Mucosa of descending colon (tissue), 3 donors: Measurements from ENCODE around the gene C19orf44. TPM values are rescaled to one million over a fixed set of nuclear protein-coding genes. Genes with fewer than 3 reads are reported as not detected.
A peak's percentile ranks its signal among the peaks of the same experiment; 100 is the strongest.
"Not testable (repeated sequence)": the region's sequence is repeated elsewhere in the genome, so short reads cannot be mapped to it uniquely, and the experiment has no call there.

ENCODE experiments used
- ATAC-seq: fragments of 200-7000 bp; cut with Tn5 transposase; one replicate; pipeline ENCODE4 v1.9.1; 2020; ENCODE audit warnings: mild to moderate bottlenecking, moderate library complexity
- DNase-seq, 3 donors: peaks; one replicate each; pipeline ENCODE4 v3.0.0-alpha.2; 2020
- H3K36me3 ChIP-seq: fragments of 200-600 bp; one replicate; pipeline ENCODE4 v1.8.0; 2021; ENCODE audit warnings: low read depth, mild to moderate bottlenecking
- H3K4me1 ChIP-seq: fragments of 200-600 bp; one replicate; pipeline ENCODE4 v1.8.0; 2021; ENCODE audit warnings: low read depth, mild to moderate bottlenecking
- H3K4me3 ChIP-seq: fragments of 200-600 bp; one replicate; pipeline ENCODE4 v1.8.0; 2021; ENCODE audit warnings: mild to moderate bottlenecking
- H3K9me3 ChIP-seq: fragments of 200-600 bp; one replicate; pipeline ENCODE4 v1.8.0; 2021; ENCODE audit warnings: mild to moderate bottlenecking
- CTCF ChIP-seq: fragments of 200-600 bp; IDR thresholded peaks from one replicate; pipeline ENCODE4 v1.8.0; 2022; ENCODE audit warnings: antibody characterized with exemption, mild to moderate bottlenecking
- intact Hi-C, 2 donors: fragments of 100-400 bp; cut with DNase I in 1 of 2; cut with micrococcal nuclease in 1 of 2; formaldehyde crosslinking; loops; one replicate each; pipeline versions ENCODE4 v1.11.0 to v1.11.1; 2022; cut with DNase I, micrococcal nuclease
- total RNA-seq, 3 donors: library from RNA; stranded (reverse); fragmentation: NEBNext Ultra II Directional in 2 of 3; extraction: Animal tissue kit (Norgen Biotek cat#: 25700) in 2 of 3; gene quantifications; one replicate each; pipeline versions ENCODE4 v1.2.1 to v1.2.4, GENCODE V29; 2021 to 2023
- donor health status: DM: no; HTN: no; CAD: no; lungs with moderate emphysema.
- donor health status: DM: no; HTN: no; CAD: no.
- donor health status: DM: no; HTN: yes; CAD: no.

The C19orf44 gene
- total RNA-seq, 3 donors from 2014 or later, result 2.0 to 8.4 (median 2.3) TPM

DNA sequence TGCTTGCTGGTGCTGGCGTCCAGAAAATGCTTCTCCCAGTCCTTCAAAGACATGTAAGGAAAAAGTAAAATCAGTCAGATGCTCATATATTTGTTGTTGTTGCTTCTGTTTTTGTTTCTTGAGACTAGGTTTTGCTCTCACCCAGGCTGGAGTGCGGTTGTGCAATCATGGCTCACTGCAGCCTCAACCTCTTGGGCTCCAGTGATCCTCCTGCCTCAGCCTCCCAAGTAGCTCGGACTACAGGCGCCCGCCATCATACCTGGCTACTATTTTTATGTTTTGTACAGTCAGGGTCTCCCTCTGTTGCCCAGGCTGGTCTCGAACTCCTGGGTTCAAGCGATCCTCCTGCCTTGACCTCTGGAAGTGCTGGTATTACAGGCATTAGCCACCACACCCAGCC, 13.4 kb upstream of the C19orf44 start:
- TF ChIP-seq CTCF, result no peak
- intact Hi-C loops, result no loop called here
- ATAC-seq (no peak), DNase-seq (no peak)
- Histone ChIP-seq H3K4me3 (no peak overlapping the region), H3K36me3 (no peaks in the 10 kb centered on the region), H3K9me3 (no peaks in the 10 kb centered on the region), H3K4me1 (no peaks in the 10 kb centered on the region)

- H3K9me3 ChIP-seq, H3K36me3 ChIP-seq, H3K4me3 ChIP-seq, DNase-seq, ATAC-seq, H3K4me1 ChIP-seq, intact Hi-C loops: not testable (repeated sequence)
Measured at GRCh38 chr19:16486476-16486875, 9.7 kb upstream of the C19orf44 start.

DNA sequence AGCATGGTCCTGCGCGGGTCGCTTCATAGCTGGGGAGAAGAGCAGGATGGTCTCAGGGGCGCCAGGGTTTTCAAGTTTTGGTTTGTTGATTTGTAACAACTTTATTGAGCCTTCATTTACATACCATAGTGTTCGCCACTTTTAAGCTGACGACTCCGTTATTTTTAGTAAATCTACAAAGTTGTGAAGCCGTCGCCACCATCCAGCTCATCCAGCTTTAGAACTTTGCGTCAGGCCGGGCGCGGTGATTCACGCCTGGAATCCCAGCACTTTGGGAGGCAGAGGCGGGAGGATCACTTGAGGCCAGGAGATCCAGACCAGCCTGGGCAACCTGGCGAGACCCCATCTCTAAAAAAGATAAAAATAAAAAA, 404 bp downstream of the C19orf44 start:
- peaks cover 6% of the 10 kb centered on the region for H3K4me1 ChIP-seq
- no peak for ATAC-seq
- H3K9me3 ChIP-seq, result no peaks in the 10 kb centered on the region
- H3K4me3 ChIP-seq, result peak overlapping the region; percentile 26
- peak in 1 of 3 donors; percentile 49 for DNase-seq
- H3K36me3 ChIP-seq, result peaks cover 4% of the 10 kb centered on the region
- TF ChIP-seq CTCF, result no peak
- intact Hi-C loops, result no loop called here

- H3K36me3 ChIP-seq, result peaks cover 4% of the 10 kb centered on the region
Measured at GRCh38 chr19:16497042-16497441, 848 bp downstream of the C19orf44 start.

DNA sequence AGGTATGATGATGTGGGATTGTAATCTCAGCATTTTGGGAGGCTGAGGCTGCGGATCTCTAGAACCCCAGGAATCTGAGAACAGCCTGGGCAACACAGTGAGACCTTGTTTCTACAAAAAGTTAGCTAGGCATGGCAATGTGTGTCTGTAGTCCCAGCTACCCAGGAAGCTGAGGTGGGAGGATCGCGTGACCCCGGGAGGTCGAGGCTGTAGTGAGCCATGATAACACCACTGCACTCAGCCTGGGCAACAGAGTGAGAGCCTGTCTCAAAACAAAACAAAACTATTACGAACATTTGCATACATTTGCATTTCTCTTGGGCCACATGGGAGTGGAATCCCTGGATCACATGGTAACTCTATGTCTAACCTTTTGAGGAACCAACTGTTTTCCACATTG, 1.6 kb downstream of the C19orf44 start:
- Histone ChIP-seq H3K36me3 (peaks cover 4% of the 10 kb centered on the region), H3K4me1 (peaks cover 6% of the 10 kb centered on the region), H3K4me3 (no peak overlapping the region), H3K9me3 (no peaks in the 10 kb centered on the region)
- DNase-seq, result no peak
- no peak for ATAC-seq
- intact Hi-C loops, result no loop called here
- TF ChIP-seq CTCF, result no peak

More at GRCh38 chr19:16497042-16497441, 848 bp downstream of the C19orf44 start:
- Histone ChIP-seq H3K4me3 (no peak overlapping the region), H3K9me3 (no peaks in the 10 kb centered on the region), H3K4me1 (peaks cover 6% of the 10 kb centered on the region)
- ATAC-seq (no peak), DNase-seq (no peak)
- intact Hi-C loops, result no loop called here
- no peak for TF ChIP-seq CTCF

DNA sequence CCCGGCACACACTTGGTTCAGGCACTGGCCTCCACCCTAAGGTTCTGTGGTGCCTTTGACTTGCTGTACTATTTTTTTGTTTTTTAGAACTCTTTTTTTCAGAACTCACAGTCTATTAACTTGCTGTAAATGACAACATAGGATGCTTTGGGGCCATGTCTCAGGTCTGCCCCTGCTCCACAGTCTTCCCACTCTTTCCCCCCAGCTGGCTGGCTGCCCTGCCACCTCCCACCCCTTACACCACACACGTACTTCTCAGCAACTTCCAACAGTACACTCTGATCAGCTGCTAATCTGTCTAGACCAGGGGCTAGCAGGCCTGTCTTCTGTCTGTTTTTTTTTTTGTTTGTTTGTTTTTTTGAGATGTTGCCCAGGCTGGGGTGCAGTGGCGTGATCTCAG, 8.1 kb downstream of the C19orf44 start:
- intact Hi-C loops, result no loop called here
- Histone ChIP-seq H3K9me3 (no peaks in the 10 kb centered on the region), H3K4me1 (no peaks in the 10 kb centered on the region), H3K36me3 (no peaks in the 10 kb centered on the region), H3K4me3 (no peak overlapping the region)
- ATAC-seq, result no peak
- no peak for TF ChIP-seq CTCF
- no peak for DNase-seq

GRCh38 chr19:16506161-16506560, 10.0 kb downstream of the C19orf44 start:
- H3K4me1 ChIP-seq, H3K36me3 ChIP-seq: not testable (repeated sequence)

More at GRCh38 chr19:16506161-16506560, 10.0 kb downstream of the C19orf44 start:
- H3K9me3 ChIP-seq, intact Hi-C loops, H3K4me3 ChIP-seq, ATAC-seq, DNase-seq: not testable (repeated sequence)
